K562 (cell line): ENCODE results near the gene RNF32. TPM values are rescaled to one million over a fixed set of nuclear protein-coding genes. Genes with fewer than 3 reads are reported as not detected.

Experiments used
- CCNT2 ChIP-seq: IDR thresholded peaks from 2 replicates; pipeline ENCODE4 v1.6.1; 2011; ENCODE audit warnings: borderline replicate concordance, low read depth, mild to moderate bottlenecking, moderate library complexity, mixed read lengths, low read length; ENCODE audit not compliant: insufficient read length; ENCODE audit errors: extremely low read depth
- EWSR1 ChIP-seq: fragments of 450-650 bp; IDR thresholded peaks from 2 replicates; pipeline ENCODE4 v1.6.1; 2018; ENCODE audit warnings: borderline replicate concordance, mild to moderate bottlenecking, low read depth, moderate library complexity; ENCODE audit not compliant: partially characterized antibody
- HDAC6 ChIP-seq: IDR thresholded peaks from 2 replicates; pipeline ENCODE4 v1.6.1; 2012; ENCODE audit warnings: low read depth, mild to moderate bottlenecking, control low read depth, inconsistent platforms, low read length, moderate library complexity
- HLTF ChIP-seq: fragments of 450-650 bp; IDR thresholded peaks from 2 replicates; pipeline ENCODE4 v1.6.1; 2016
- MXI1 ChIP-seq: IDR thresholded peaks from 2 replicates; pipeline ENCODE4 v1.6.1; 2011; ENCODE audit warnings: low read depth, mild to moderate bottlenecking, improper control_type of control experiment, low read length
- PPARD ChIP-seq: fragments of 250-450 bp; sonication (Bioruptor Pico); IDR thresholded peaks from 2 replicates; pipeline ENCODE4 v1.8.0; 2022; ENCODE audit warnings: inconsistent platforms, mild to moderate bottlenecking, moderate library complexity
- SIN3B ChIP-seq: fragments of 450-650 bp; IDR thresholded peaks from 2 replicates; pipeline ENCODE4 v1.6.1; 2017; ENCODE audit warnings: low read depth, mild to moderate bottlenecking, moderate library complexity
- SRSF1 ChIP-seq: fragments of 200-400 bp; formaldehyde crosslinking; IDR thresholded peaks from 2 replicates; pipeline ENCODE4 v1.6.1; 2017; ENCODE audit warnings: mild to moderate bottlenecking, low read depth, low read length, moderate library complexity
- ZNF431 ChIP-seq: sonication (generic); formaldehyde crosslinking; IDR thresholded peaks from 2 replicates; pipeline ENCODE4 v1.8.0; 2022; ENCODE audit warnings: mild to moderate bottlenecking, missing genetic modification reagents
- polyA plus RNA-seq, 8 experiments: library from polyadenylated mRNA; depleted of rRNA in 4 of 8; stranded (reverse) in 5 of 8; unstranded in 3 of 8; fragments of >200 nt; fragmentation: Nextera tagmentation in 2 of 8; fragmentation: Illumina TruSeq in 1 of 8; extraction: Ambion mirVana in 2 of 8; extraction: Trizol in 1 of 8; gene quantifications; 2 replicates each; pipeline versions ENCODE4 v1.2.1 to v1.2.3, GENCODE V29; 2011 to 2014; ENCODE audit warnings: inconsistent platforms in 1 of 8, missing spikeins in 1 of 8
- total RNA-seq, 7 experiments: library from RNA; depleted of rRNA in 6 of 7; stranded (reverse); fragments of >200 nt in 6 of 7; fragmentation: Illumina TruSeq in 2 of 7; extraction: Trizol in 2 of 7; gene quantifications; 2 replicates each; pipeline versions ENCODE4 v1.2.1 to v1.2.3, GENCODE V29; 2011 to 2021; ENCODE audit warnings: low replicate concordance in 1 of 7
- TF ChIP-seq, protein P1 (sequence below): sonication (generic); formaldehyde crosslinking; IDR thresholded peaks from 2 replicates; pipeline ENCODE4 v1.8.0; 2023; ENCODE audit warnings: mild to moderate bottlenecking, missing genetic modification reagents
- TF ChIP-seq, protein P2 (sequence below): fragments of 450-650 bp; IDR thresholded peaks from 2 replicates; pipeline ENCODE4 v1.6.1; 2016; ENCODE audit warnings: low read depth
- TF ChIP-seq, protein P3 (sequence below): fragments of 250-450 bp; sonication (Bioruptor Pico); IDR thresholded peaks from 2 replicates; pipeline ENCODE4 v1.8.0; 2021; ENCODE audit warnings: moderate library complexity, mild to moderate bottlenecking, inconsistent platforms
- TF ChIP-seq, protein P4 (sequence below): IDR thresholded peaks from 3 replicates; pipeline ENCODE4 v1.6.1; 2011; ENCODE audit warnings: borderline replicate concordance, mild to moderate bottlenecking; ENCODE audit not compliant: insufficient read length, insufficient read depth
- TF ChIP-seq, protein P5 (sequence below): IDR thresholded peaks from 2 replicates; pipeline ENCODE4 v1.6.1; 2011; ENCODE audit not compliant: insufficient read length; ENCODE audit errors: extremely low read depth

RNF32 gene
- total and polyA plus RNA-seq, 9 of the 15 experiments (the other 6 are each of a cell fraction or from before 2014, with no cell fraction given) = 2.6 to 7.0 (median 4.6) TPM

DNA sequence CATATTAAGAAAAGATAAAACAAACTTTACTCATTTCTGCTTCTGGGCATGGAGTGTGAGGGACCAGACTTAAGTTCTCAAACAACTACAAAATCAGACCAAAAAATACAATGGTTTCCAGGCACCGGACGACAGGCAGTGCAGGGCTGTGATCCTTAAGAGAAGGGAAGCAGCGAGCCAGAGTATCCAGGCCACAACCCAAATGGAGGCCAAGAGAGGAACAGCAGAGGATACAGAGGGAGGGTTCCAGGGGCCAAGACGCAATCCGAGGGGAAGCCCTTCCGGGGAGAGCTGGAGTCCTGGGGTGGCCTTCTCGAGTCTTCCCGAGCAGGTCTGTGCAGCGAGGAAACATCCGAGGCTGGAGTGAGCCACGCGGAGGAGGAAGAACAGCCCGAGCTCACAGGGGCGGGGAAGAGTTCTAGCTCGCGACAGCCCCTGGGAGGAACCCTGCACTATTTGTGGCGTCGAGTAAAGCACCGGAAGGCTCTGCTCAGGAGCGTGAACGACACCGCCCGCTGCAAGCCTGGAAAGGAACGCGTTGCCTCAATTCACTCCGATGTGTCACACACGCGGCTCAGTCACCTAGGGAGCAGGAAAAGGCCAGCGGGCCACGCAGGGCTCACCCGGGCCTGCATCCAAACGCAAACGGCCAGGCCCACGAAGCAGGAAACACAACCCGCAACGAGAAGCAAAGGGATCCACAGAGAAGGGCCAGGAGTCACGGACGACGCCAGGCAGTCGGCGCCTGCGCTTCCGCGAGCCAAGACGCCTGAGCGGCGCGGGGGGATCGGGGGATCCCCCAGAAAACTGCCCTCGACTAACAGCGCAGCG is 933 bp upstream of the RNF32 start (continued):
- TF ChIP-seq SRSF1 (no peak), HLTF (peak; percentile 57; the same call in 1 of the 2 replicates), MXI1 (no peak), SIN3B (no peak), EWSR1 (no peak), ZNF431 (0 out of 2 replicates have a peak, but pooled peaks have one; percentile 85), PPARD (CRISPR knock-in tag) (no peak), HDAC6 (no peak), CCNT2 (no peak)
- TF ChIP-seq, protein P1, sequence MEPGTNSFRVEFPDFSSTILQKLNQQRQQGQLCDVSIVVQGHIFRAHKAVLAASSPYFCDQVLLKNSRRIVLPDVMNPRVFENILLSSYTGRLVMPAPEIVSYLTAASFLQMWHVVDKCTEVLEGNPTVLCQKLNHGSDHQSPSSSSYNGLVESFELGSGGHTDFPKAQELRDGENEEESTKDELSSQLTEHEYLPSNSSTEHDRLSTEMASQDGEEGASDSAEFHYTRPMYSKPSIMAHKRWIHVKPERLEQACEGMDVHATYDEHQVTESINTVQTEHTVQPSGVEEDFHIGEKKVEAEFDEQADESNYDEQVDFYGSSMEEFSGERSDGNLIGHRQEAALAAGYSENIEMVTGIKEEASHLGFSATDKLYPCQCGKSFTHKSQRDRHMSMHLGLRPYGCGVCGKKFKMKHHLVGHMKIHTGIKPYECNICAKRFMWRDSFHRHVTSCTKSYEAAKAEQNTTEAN = 0 out of 2 replicates have a peak, but pooled peaks have one; percentile 33
- TF ChIP-seq, protein P2, sequence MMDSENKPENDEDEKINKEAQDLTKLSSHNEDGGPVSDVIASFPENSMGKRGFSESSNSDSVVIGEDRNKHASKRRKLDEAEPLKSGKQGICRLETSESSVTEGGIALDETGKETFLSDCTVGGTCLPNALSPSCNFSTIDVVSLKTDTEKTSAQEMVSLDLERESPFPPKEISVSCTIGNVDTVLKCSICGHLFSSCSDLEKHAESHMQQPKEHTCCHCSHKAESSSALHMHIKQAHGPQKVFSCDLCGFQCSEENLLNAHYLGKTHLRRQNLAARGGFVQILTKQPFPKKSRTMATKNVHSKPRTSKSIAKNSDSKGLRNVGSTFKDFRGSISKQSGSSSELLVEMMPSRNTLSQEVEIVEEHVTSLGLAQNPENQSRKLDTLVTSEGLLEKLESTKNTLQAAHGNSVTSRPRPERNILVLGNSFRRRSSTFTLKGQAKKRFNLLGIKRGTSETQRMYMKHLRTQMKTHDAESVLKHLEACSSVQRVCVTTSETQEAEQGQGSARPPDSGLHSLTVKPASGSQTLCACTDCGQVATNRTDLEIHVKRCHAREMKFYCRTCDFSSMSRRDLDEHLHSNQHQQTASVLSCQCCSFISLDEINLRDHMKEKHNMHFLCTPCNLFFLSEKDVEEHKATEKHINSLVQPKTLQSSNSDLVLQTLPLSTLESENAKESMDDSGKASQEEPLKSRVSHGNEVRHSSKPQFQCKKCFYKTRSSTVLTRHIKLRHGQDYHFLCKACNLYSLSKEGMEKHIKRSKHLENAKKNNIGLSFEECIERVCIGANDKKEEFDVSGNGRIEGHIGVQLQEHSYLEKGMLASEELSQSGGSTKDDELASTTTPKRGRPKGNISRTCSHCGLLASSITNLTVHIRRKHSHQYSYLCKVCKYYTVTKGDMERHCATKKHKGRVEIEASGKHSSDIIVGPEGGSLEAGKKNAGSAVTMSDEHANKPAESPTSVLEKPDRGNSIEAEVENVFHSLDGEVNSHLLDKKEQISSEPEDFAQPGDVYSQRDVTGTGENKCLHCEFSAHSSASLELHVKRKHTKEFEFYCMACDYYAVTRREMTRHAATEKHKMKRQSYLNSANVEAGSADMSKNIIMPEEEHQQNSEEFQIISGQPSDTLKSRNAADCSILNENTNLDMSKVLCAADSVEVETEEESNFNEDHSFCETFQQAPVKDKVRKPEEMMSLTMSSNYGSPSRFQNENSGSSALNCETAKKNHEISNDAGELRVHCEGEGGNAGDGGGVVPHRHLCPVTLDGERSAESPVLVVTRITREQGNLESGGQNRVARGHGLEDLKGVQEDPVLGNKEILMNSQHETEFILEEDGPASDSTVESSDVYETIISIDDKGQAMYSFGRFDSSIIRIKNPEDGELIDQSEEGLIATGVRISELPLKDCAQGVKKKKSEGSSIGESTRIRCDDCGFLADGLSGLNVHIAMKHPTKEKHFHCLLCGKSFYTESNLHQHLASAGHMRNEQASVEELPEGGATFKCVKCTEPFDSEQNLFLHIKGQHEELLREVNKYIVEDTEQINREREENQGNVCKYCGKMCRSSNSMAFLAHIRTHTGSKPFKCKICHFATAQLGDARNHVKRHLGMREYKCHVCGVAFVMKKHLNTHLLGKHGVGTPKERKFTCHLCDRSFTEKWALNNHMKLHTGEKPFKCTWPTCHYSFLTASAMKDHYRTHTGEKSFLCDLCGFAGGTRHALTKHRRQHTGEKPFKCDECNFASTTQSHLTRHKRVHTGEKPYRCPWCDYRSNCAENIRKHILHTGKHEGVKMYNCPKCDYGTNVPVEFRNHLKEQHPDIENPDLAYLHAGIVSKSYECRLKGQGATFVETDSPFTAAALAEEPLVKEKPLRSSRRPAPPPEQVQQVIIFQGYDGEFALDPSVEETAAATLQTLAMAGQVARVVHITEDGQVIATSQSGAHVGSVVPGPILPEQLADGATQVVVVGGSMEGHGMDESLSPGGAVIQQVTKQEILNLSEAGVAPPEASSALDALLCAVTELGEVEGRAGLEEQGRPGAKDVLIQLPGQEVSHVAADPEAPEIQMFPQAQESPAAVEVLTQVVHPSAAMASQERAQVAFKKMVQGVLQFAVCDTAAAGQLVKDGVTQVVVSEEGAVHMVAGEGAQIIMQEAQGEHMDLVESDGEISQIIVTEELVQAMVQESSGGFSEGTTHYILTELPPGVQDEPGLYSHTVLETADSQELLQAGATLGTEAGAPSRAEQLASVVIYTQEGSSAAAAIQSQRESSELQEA = no peak
- TF ChIP-seq, protein P3, sequence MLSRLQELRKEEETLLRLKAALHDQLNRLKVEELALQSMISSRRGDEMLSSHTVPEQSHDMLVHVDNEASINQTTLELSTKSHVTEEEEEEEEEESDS = no peak
- TF ChIP-seq, protein P4, sequence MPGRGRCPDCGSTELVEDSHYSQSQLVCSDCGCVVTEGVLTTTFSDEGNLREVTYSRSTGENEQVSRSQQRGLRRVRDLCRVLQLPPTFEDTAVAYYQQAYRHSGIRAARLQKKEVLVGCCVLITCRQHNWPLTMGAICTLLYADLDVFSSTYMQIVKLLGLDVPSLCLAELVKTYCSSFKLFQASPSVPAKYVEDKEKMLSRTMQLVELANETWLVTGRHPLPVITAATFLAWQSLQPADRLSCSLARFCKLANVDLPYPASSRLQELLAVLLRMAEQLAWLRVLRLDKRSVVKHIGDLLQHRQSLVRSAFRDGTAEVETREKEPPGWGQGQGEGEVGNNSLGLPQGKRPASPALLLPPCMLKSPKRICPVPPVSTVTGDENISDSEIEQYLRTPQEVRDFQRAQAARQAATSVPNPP = no peak
- TF ChIP-seq, protein P5, sequence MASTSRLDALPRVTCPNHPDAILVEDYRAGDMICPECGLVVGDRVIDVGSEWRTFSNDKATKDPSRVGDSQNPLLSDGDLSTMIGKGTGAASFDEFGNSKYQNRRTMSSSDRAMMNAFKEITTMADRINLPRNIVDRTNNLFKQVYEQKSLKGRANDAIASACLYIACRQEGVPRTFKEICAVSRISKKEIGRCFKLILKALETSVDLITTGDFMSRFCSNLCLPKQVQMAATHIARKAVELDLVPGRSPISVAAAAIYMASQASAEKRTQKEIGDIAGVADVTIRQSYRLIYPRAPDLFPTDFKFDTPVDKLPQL = no peak
